ENCODE results near the gene CCDC122. TPM values are rescaled to one million over a fixed set of nuclear protein-coding genes. Genes with fewer than 3 reads are reported as not detected.

Gene CCDC122
- total RNA-seq, 1 donor from 2014 or later, result 6.7 TPM

GRCh38 chr13:43920965-43921674 is 41.6 kb upstream of the CCDC122 start:
- no peak overlapping the region for H3K27ac Mint-ChIP-seq (ENCODE audit: unreplicated experiment)
- no peak overlapping the region for H3K27ac ChIP-seq (ENCODE audit: low read depth, low read length)
- H3K9ac ChIP-seq (ENCODE audit: low read length), result no peak overlapping the region
- no peaks in the 10 kb centered on the region for H3K4me1 ChIP-seq (ENCODE audit: insufficient read depth, low read length)
- no peak for TF ChIP-seq EZH2 (IDR thresholded peaks at IDR 0.05; ENCODE audit: insufficient read depth, low read length)
- TF ChIP-seq CTCF (IDR thresholded peaks at IDR 0.05; ENCODE audit: insufficient read depth, low read depth, low read length), result no peak
- H3K27me3 ChIP-seq (ENCODE audit: insufficient read depth, low read length), result no peaks in the 10 kb centered on the region
- no peaks in the 10 kb centered on the region for H3K9me3 Mint-ChIP-seq (ENCODE audit: unreplicated experiment)
- H3K4me3 ChIP-seq (ENCODE audit: insufficient read depth, low read depth, low read length), result no peak overlapping the region
- peaks cover 4% of the 10 kb centered on the region for H3K27me3 Mint-ChIP-seq (ENCODE audit: low read depth, unreplicated experiment)
- H3K36me3 Mint-ChIP-seq (ENCODE audit: low read depth, unreplicated experiment), result no peaks in the 10 kb centered on the region
- H3K9me3 ChIP-seq (ENCODE audit: insufficient read depth, low read depth, low read length), result no peaks in the 10 kb centered on the region
- no peaks in the 10 kb centered on the region for H3K79me2 ChIP-seq (ENCODE audit: insufficient read depth, low read length)
- H2AFZ ChIP-seq (ENCODE audit: low read depth, low read length), result no peak overlapping the region
- no peaks in the 10 kb centered on the region for H3K36me3 ChIP-seq (ENCODE audit: insufficient read depth, low read length)
- no peaks in the 10 kb centered on the region for H3K4me1 Mint-ChIP-seq (ENCODE audit: low read depth, unreplicated experiment)
- DNase-seq (ENCODE audit: low read depth), result no peak
- no peak overlapping the region for H3K4me2 ChIP-seq (ENCODE audit: low read length)
- H3K4me3 Mint-ChIP-seq (ENCODE audit: unreplicated experiment), result no peak overlapping the region
- no peaks in the 10 kb centered on the region for H4K20me1 ChIP-seq (ENCODE audit: insufficient read depth, low read length)
- no peak for FAIRE-seq

GRCh38 chr13:43918636-43919035 is 39.1 kb upstream of the CCDC122 start:
- no peak for FAIRE-seq
- H3K4me3 Mint-ChIP-seq (ENCODE audit: unreplicated experiment), result no peak overlapping the region
- no peak overlapping the region for H3K9ac ChIP-seq (ENCODE audit: low read length)

More at GRCh38 chr13:43918636-43919035, 39.1 kb upstream of the CCDC122 start:
- Histone ChIP-seq H3K27me3 (ENCODE audit: insufficient read depth, low read length) (no peaks in the 10 kb centered on the region), H3K36me3 (ENCODE audit: insufficient read depth, low read length) (no peaks in the 10 kb centered on the region), H2AFZ (ENCODE audit: low read depth, low read length) (no peak overlapping the region), H3K4me2 (ENCODE audit: low read length) (no peak overlapping the region), H3K79me2 (ENCODE audit: insufficient read depth, low read length) (no peaks in the 10 kb centered on the region), H4K20me1 (ENCODE audit: insufficient read depth, low read length) (no peaks in the 10 kb centered on the region), H3K27ac (ENCODE audit: low read depth, low read length) (no peak overlapping the region), H3K4me3 (ENCODE audit: insufficient read depth, low read depth, low read length) (no peak overlapping the region), H3K4me1 (ENCODE audit: insufficient read depth, low read length) (no peaks in the 10 kb centered on the region), H3K9me3 (ENCODE audit: insufficient read depth, low read depth, low read length) (no peaks in the 10 kb centered on the region)
- H3K27me3 Mint-ChIP-seq (ENCODE audit: low read depth, unreplicated experiment), result peaks cover 4% of the 10 kb centered on the region
- H3K27ac Mint-ChIP-seq (ENCODE audit: unreplicated experiment), result no peak overlapping the region
- H3K4me1 Mint-ChIP-seq (ENCODE audit: low read depth, unreplicated experiment), result no peaks in the 10 kb centered on the region
- DNase-seq (ENCODE audit: low read depth), result no peak
- H3K36me3 Mint-ChIP-seq (ENCODE audit: low read depth, unreplicated experiment), result no peaks in the 10 kb centered on the region
- H3K9me3 Mint-ChIP-seq (ENCODE audit: unreplicated experiment), result no peaks in the 10 kb centered on the region
- TF ChIP-seq EZH2 (IDR thresholded peaks at IDR 0.05; ENCODE audit: insufficient read depth, low read length) (no peak), CTCF (IDR thresholded peaks at IDR 0.05; ENCODE audit: insufficient read depth, low read depth, low read length) (no peak)

All from astrocyte (in vitro differentiated cells and primary cell).